Measurements from ENCODE around the gene FGF7. TPM values are rescaled to one million over a fixed set of nuclear protein-coding genes. Genes with fewer than 3 reads are reported as not detected.
"Not testable (repeated sequence)": the region's sequence is repeated elsewhere in the genome, so short reads cannot be mapped to it uniquely, and the experiment has no call there.

Gene FGF7
- total RNA-seq, 2 experiments from 2014 or later, result not detected

- H3K27ac ChIP-seq (ENCODE audit: low read depth in 1 of 2, low read length in 2 of 2); H3K27me3 Mint-ChIP-seq; H3K4me3 ChIP-seq (ENCODE audit: low read length); H3K27me3 ChIP-seq (ENCODE audit: control insufficient read depth in 1 of 2, insufficient read depth in 2 of 2, low read length in 2 of 2); H3K9me3 Mint-ChIP-seq; H3K36me3 ChIP-seq (ENCODE audit: insufficient read depth, low read length); H3K9me3 ChIP-seq (ENCODE audit: control insufficient read depth in 1 of 2, insufficient read depth in 1 of 2, low read length in 2 of 2); H3K4me1 ChIP-seq (ENCODE audit: insufficient read depth, low read length); H3K4me1 Mint-ChIP-seq (ENCODE audit: low read depth); intact Hi-C loops (cut with DNase I, micrococcal nuclease); ATAC-seq (ENCODE audit: poor library complexity); H3K4me3 Mint-ChIP-seq; H3K27ac Mint-ChIP-seq; POLR2A ChIA-PET; CTCF ChIA-PET; H3K36me3 Mint-ChIP-seq (ENCODE audit: low read depth): not testable (repeated sequence)
- TF ChIP-seq CTCF (IDR thresholded peaks at IDR 0.05), result peak; percentile 33
- DNase-seq, result peak in 6 of 14 experiments; percentile 1 to 32 (median 22)
Measured at GRCh38 chr15:49471248-49471647, 48.2 kb downstream of the FGF7 start.

- ATAC-seq (ENCODE audit: poor library complexity), result no peak
- Mint-ChIP-seq H3K27me3 (no peaks in the 10 kb centered on the region), H3K4me1 (ENCODE audit: low read depth) (peaks cover 5% of the 10 kb centered on the region), H3K4me3 (no peak overlapping the region), H3K27ac (no peak overlapping the region), H3K36me3 (ENCODE audit: low read depth) (no peaks in the 10 kb centered on the region), H3K9me3 (no peaks in the 10 kb centered on the region)
- H3K4me1 ChIP-seq (ENCODE audit: insufficient read depth, low read length), result no peaks in the 10 kb centered on the region
- intact Hi-C loops (cut with DNase I, micrococcal nuclease), result no loop called here
- ChIA-PET CTCF (interaction anchor here (0.5 kb wide), 1 partner anchor 688 kb away, joined by 3 read pairs; no protein-coding TSS in a partner anchor), POLR2A (no interaction called here)
- H3K9me3 ChIP-seq (ENCODE audit: control insufficient read depth in 1 of 2, insufficient read depth in 1 of 2, low read length in 2 of 2), result no peaks in the 10 kb centered on the region
- no peaks in the 10 kb centered on the region for H3K36me3 ChIP-seq (ENCODE audit: insufficient read depth, low read length)
- no peak overlapping the region for H3K4me3 ChIP-seq (ENCODE audit: low read length)
- no peaks in the 10 kb centered on the region for H3K27me3 ChIP-seq (ENCODE audit: control insufficient read depth in 1 of 2, insufficient read depth in 2 of 2, low read length in 2 of 2)
- H3K27ac ChIP-seq (ENCODE audit: low read depth in 1 of 2, low read length in 2 of 2), result no peak overlapping the region
- no peak for TF ChIP-seq CTCF (IDR thresholded peaks at IDR 0.05)
- DNase-seq, result peak in 1 of 14 experiments; percentile 3
Measured at GRCh38 chr15:49471733-49472132, 48.7 kb downstream of the FGF7 start.

GRCh38 chr15:49472338-49472737 is 49.3 kb downstream of the FGF7 start:
- Histone ChIP-seq H3K27me3 (ENCODE audit: control insufficient read depth in 1 of 2, insufficient read depth in 2 of 2, low read length in 2 of 2) (no peaks in the 10 kb centered on the region), H3K4me3 (ENCODE audit: low read length) (no peak overlapping the region), H3K9me3 (ENCODE audit: control insufficient read depth in 1 of 2, insufficient read depth in 1 of 2, low read length in 2 of 2) (no peaks in the 10 kb centered on the region), H3K27ac (ENCODE audit: low read depth in 1 of 2, low read length in 2 of 2) (no peak overlapping the region), H3K36me3 (ENCODE audit: insufficient read depth, low read length) (no peaks in the 10 kb centered on the region), H3K4me1 (ENCODE audit: insufficient read depth, low read length) (no peaks in the 10 kb centered on the region)
- ATAC-seq (ENCODE audit: poor library complexity) (no peak), DNase-seq (no peak)
- Mint-ChIP-seq H3K9me3 (no peaks in the 10 kb centered on the region), H3K27me3 (no peaks in the 10 kb centered on the region), H3K27ac (no peak overlapping the region), H3K4me3 (no peak overlapping the region), H3K36me3 (ENCODE audit: low read depth) (no peaks in the 10 kb centered on the region), H3K4me1 (ENCODE audit: low read depth) (no peaks in the 10 kb centered on the region)
- intact Hi-C loops (cut with DNase I, micrococcal nuclease), result no loop called here
- CTCF ChIA-PET, result interaction anchor here (0.5 kb wide), 1 partner anchor 689 kb away, joined by 3 read pairs; no protein-coding TSS in a partner anchor
- no peak for TF ChIP-seq CTCF (IDR thresholded peaks at IDR 0.05)
- POLR2A ChIA-PET, result no interaction called here
